Kidney (tissue), 14 donors: ENCODE results near the gene KCNT1. TPM values are rescaled to one million over a fixed set of nuclear protein-coding genes. Genes with fewer than 3 reads are reported as not detected.

Experiments used
- DNase-seq, 5 donors: peaks; one replicate each; pipeline ENCODE4 v3.0.0-alpha.2; 2013 to 2020
- FAIRE-seq: peaks from 2 replicates; lab custom pipeline; 2012; peaks lifted over from hg19 to GRCh38; lab: Jason Lieb, UNC
- H3K27ac ChIP-seq, 2 donors: one replicate each; pipeline ENCODE4 v1.7.0; 2013; ENCODE audit warnings: low read depth in 2 of 2, low read length in 2 of 2, inconsistent platforms in 1 of 2
- H3K27me3 ChIP-seq: one replicate; pipeline ENCODE4 v1.7.1; 2013; ENCODE audit warnings: low read length, inconsistent platforms; ENCODE audit not compliant: control insufficient read depth, insufficient read depth
- H3K36me3 ChIP-seq, 3 donors: one replicate each; pipeline versions ENCODE4 v1.7.0 to v1.7.1; 2013; ENCODE audit warnings: low read length in 3 of 3, control low read depth in 1 of 3, inconsistent platforms in 1 of 3; ENCODE audit not compliant: insufficient read depth in 3 of 3, control insufficient read depth in 2 of 3
- H3K4me1 ChIP-seq, 3 donors: one replicate each; pipeline versions ENCODE4 v1.7.0 to v1.7.1; 2013; ENCODE audit warnings: low read length in 3 of 3, inconsistent platforms in 1 of 3, low read depth in 1 of 3; ENCODE audit not compliant: control insufficient read depth in 2 of 3, insufficient read depth in 2 of 3
- H3K4me3 ChIP-seq, 3 donors: one replicate each; pipeline versions ENCODE4 v1.7.0 to v1.8.1; 2013; ENCODE audit warnings: low read length in 3 of 3, control low read depth in 1 of 3, inconsistent platforms in 1 of 3
- H3K9ac ChIP-seq, 3 donors: one replicate each; pipeline versions ENCODE4 v1.7.0 to v1.7.1; 2013; ENCODE audit warnings: low read length in 3 of 3, control low read depth in 1 of 3, inconsistent platforms in 1 of 3
- H3K9me3 ChIP-seq, 3 donors: one replicate each; pipeline versions ENCODE4 v1.7.0 to v1.7.1; 2013; ENCODE audit warnings: low read length in 3 of 3, control low read depth in 1 of 3, inconsistent platforms in 1 of 3; ENCODE audit not compliant: control insufficient read depth in 2 of 3, insufficient read depth in 1 of 3
- intact Hi-C: fragments of 100-400 bp; cut with DNase I; formaldehyde crosslinking; loops from one replicate; pipeline ENCODE4 v1.11.1; 2022
- polyA plus RNA-seq: library from polyadenylated mRNA; stranded (reverse); fragments of 350-450 nt; fragmentation: Illumina TruSeq; extraction: RNeasy Lipid Tissue Mini Kit (QIAGEN cat#74804); gene quantifications from one replicate; pipeline ENCODE4 v1.2.3, GENCODE V29; 2014; ENCODE audit warnings: low read depth, low replicate concordance; ENCODE audit not compliant: insufficient read depth
- total RNA-seq: library from RNA; stranded (reverse); fragmentation: NEBNext Ultra II Directional; extraction: Animal tissue kit (Norgen Biotek cat#: 25700); gene quantifications from one replicate; pipeline ENCODE4 v1.2.1, GENCODE V29; 2021
- TF ChIP-seq, protein P1 (sequence below): IDR thresholded peaks from 3 replicates; pipeline ENCODE4 v1.5.1; 2012; ENCODE audit warnings: mild to moderate bottlenecking, moderate library complexity, borderline replicate concordance; ENCODE audit not compliant: insufficient read depth; ENCODE audit errors: extremely low read depth
- donor health status: control.
- donor health status: control.
- donor health status: control.
- donor health status: control.
- donor health status: control.
- donor health status: DM: yes; HTN: yes; CAD: no.
- donor health status: Normal renal cell carcinoma (clear cell type).

The KCNT1 gene
- total and polyA plus RNA-seq, 2 donors from 2014 or later, result 0.15 TPM; not detected in 1

DNA sequence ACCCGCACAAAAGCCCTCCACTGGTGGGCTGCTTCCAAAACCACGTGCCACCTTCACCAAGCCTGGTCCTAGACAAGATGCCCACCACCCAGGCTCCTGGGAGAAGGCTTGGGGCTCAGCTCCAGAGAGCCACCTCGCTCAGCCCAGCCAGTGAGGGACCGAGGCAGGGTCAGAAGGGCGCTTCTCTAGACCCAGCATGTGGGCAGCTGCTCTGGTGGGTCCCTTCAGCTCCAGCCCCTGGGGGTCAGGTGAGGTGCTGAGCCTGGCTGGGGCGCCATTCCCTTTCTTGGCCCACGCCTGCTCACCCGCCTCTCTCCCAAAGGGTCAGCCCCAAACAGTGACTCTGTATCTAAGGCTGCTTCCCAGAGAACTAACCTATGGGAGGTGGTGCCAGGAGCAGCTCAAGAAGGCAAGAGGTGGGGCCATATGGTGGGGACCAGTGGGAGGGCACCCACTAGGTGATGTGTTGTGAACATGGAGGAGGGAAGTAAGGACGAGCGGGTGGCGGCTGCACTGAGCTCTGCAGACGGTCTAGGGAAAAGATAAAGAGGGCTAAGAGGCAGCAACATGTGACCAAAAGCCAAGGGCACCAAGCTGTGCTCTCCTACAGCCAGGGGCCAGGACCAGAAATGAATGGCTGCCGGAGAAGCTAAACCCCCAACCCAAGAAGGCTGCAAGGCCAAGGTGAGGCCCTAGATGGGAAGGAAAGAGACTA, 126.0 kb downstream of the KCNT1 start:
- Histone ChIP-seq H3K36me3 (peaks cover 3 to 9% (median 9%) of the 10 kb centered on the region in 3 donors), H3K27ac (no peak overlapping the region), H3K4me3 (no peak overlapping the region), H3K9ac (no peak overlapping the region), H3K27me3 (no peaks in the 10 kb centered on the region), H3K9me3 (peaks cover 0 to 9% (median 3%) of the 10 kb centered on the region in 3 donors), H3K4me1 (no peaks in the 10 kb centered on the region)
- no peak for FAIRE-seq
- intact Hi-C loops, result no loop called here
- TF ChIP-seq, protein P1, sequence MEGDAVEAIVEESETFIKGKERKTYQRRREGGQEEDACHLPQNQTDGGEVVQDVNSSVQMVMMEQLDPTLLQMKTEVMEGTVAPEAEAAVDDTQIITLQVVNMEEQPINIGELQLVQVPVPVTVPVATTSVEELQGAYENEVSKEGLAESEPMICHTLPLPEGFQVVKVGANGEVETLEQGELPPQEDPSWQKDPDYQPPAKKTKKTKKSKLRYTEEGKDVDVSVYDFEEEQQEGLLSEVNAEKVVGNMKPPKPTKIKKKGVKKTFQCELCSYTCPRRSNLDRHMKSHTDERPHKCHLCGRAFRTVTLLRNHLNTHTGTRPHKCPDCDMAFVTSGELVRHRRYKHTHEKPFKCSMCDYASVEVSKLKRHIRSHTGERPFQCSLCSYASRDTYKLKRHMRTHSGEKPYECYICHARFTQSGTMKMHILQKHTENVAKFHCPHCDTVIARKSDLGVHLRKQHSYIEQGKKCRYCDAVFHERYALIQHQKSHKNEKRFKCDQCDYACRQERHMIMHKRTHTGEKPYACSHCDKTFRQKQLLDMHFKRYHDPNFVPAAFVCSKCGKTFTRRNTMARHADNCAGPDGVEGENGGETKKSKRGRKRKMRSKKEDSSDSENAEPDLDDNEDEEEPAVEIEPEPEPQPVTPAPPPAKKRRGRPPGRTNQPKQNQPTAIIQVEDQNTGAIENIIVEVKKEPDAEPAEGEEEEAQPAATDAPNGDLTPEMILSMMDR, result no peak
- no peak for DNase-seq

DNA sequence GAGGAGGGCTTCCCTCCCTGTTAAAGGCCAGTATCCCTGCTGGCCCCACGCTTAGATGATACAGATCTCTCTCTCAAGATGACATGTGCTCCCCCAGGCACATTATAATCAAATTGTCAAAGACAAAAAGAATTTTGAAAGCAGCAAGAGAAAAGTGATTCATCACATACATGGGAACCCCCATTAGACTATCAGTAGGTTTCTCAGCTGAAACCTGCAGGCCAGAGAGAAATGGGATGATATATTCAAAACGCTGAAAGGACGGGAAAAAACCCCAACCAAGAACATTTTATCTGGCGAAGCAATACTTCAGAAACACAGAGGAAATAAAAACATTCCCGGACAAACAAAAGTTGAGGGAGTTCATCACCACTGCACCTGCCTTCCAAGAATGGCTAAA, 126.7 kb downstream of the KCNT1 start:
- H3K9me3 ChIP-seq, result peaks cover 0 to 9% (median 3%) of the 10 kb centered on the region in 3 donors
- no peak overlapping the region for H3K27ac ChIP-seq
- H3K4me1 ChIP-seq, result no peaks in the 10 kb centered on the region
- FAIRE-seq (no peak), DNase-seq (no peak)
- no peak overlapping the region for H3K9ac ChIP-seq
- intact Hi-C loops, result no loop called here
- TF ChIP-seq, protein P1, result no peak
- H3K4me3 ChIP-seq, result no peak overlapping the region
- peaks cover 2 to 4% (median 3%) of the 10 kb centered on the region in 3 donors for H3K36me3 ChIP-seq
- H3K27me3 ChIP-seq, result no peaks in the 10 kb centered on the region

DNA sequence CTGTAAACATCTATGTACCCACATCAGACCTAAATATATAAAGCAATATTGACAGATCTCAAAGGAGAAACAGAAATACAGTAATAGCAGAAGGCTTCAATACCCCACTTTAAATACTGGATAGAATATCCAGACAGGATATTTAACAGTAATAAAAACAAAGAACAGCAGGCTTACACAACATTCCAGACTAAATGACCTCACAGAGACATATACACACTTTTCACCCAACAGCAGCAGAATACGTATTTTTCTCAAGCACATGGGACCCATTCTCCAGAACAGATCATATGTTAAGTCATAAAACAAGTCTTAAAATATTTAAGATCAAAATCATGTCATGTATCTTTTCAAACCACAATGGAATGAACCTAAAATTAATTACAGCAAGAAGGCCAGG, 128.5 kb downstream of the KCNT1 start:
- Histone ChIP-seq H3K4me3 (no peak overlapping the region), H3K36me3 (no peaks in the 10 kb centered on the region), H3K27ac (no peak overlapping the region), H3K9ac (no peak overlapping the region), H3K9me3 (peaks cover 0 to 9% (median 3%) of the 10 kb centered on the region in 3 donors), H3K27me3 (no peaks in the 10 kb centered on the region), H3K4me1 (no peaks in the 10 kb centered on the region)
- intact Hi-C loops, result no loop called here
- DNase-seq (no peak), FAIRE-seq (no peak)
- TF ChIP-seq, protein P1, result no peak
